Measurements from ENCODE around the gene SMIM36.
"Not testable (repeated sequence)": the region's sequence is repeated elsewhere in the genome, so short reads cannot be mapped to it uniquely, and the experiment has no call there.

SMIM36 gene

DNA sequence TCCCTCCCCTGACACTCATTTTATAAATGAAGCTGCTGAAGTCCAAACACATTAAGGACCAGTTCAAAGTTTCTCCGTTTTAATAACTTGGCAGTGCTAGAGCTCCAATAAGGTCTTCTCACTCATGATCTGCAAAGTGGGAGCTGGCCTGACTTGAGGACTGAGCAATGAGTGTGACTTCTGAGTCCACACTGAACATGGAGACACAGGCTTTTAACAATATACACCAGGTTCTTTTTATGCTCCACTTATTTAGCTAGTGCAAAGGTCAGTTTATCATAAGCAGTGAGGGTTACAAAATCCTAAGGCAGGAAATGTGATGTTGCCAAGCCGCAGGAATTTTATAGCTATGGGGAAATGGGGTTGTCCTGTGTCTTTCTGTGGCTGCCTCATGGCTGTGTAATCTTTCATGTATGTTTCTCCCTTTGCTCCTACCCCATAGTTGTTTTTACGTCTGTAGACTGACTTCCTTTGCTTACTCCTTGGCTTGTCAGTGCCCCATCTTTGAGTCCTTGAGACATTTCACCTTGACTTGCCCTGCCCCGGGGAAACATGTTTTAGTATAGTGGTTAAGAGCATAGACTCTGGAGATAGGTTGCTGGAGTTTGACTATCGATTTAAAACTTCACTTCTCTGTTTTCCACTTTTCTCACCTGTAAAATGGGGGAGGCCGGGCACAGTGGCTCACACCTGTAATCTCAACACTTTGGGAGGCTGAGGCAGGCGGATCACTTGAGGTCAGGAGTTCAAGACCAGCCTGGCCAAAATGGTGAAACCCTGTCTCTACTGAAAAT, 77.4 kb downstream of the SMIM36 start:
- Histone ChIP-seq H3K27me3 (replicated peaks; ENCODE audit: control insufficient read depth, insufficient read depth, low read length) (no peaks in the 10 kb centered on the region), H3K4me3 (replicated peaks; ENCODE audit: low read depth, low read length) (no peak overlapping the region), H3K36me3 (ENCODE audit: control insufficient read depth, insufficient read depth, low read length) (no peaks in the 10 kb centered on the region)
- TF ChIP-seq, protein P1, sequence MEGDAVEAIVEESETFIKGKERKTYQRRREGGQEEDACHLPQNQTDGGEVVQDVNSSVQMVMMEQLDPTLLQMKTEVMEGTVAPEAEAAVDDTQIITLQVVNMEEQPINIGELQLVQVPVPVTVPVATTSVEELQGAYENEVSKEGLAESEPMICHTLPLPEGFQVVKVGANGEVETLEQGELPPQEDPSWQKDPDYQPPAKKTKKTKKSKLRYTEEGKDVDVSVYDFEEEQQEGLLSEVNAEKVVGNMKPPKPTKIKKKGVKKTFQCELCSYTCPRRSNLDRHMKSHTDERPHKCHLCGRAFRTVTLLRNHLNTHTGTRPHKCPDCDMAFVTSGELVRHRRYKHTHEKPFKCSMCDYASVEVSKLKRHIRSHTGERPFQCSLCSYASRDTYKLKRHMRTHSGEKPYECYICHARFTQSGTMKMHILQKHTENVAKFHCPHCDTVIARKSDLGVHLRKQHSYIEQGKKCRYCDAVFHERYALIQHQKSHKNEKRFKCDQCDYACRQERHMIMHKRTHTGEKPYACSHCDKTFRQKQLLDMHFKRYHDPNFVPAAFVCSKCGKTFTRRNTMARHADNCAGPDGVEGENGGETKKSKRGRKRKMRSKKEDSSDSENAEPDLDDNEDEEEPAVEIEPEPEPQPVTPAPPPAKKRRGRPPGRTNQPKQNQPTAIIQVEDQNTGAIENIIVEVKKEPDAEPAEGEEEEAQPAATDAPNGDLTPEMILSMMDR (IDR thresholded peaks at IDR 0.05; ENCODE audit: insufficient read depth, low read length, poor library complexity, severe bottlenecking): no peak
- no peak for DNase-seq (ENCODE audit: extremely low read depth, insufficient read length)

DNA sequence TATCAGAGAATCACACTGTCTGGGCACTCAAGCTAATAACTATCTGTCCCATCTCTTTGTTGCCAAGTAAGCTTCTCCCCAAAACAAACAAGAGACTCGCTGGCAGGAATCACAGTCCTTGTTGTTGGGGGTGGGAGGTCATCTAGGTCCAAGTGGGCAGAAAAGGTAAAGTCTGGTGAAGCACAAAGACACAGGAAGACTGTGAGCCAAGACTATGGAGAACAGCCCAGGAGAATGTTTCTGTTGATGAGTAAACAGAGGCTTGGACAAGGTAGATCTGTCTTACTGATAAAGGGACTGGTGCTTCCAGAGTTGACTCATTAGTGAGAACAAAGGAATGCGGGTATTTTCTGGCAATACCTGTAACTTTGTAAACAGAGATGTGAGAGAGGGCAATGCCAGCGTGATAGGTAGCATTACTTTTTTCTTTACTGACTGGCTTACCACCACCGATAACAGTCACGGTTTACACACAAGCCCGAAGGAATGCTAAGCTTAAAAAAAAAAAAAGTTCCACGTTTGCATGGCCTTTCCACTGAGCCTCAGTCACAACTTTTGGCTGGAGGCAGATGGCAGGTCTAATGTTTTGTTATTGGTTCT, 78.1 kb downstream of the SMIM36 start:
- Histone ChIP-seq H3K36me3 (ENCODE audit: control insufficient read depth, insufficient read depth, low read length) (no peaks in the 10 kb centered on the region), H3K27me3 (replicated peaks; ENCODE audit: control insufficient read depth, insufficient read depth, low read length) (no peaks in the 10 kb centered on the region), H3K4me3 (replicated peaks; ENCODE audit: low read depth, low read length) (no peak overlapping the region)
- DNase-seq (ENCODE audit: extremely low read depth, insufficient read length): no peak
- TF ChIP-seq, protein P1 (IDR thresholded peaks at IDR 0.05; ENCODE audit: insufficient read depth, low read length, poor library complexity, severe bottlenecking): no peak

DNA sequence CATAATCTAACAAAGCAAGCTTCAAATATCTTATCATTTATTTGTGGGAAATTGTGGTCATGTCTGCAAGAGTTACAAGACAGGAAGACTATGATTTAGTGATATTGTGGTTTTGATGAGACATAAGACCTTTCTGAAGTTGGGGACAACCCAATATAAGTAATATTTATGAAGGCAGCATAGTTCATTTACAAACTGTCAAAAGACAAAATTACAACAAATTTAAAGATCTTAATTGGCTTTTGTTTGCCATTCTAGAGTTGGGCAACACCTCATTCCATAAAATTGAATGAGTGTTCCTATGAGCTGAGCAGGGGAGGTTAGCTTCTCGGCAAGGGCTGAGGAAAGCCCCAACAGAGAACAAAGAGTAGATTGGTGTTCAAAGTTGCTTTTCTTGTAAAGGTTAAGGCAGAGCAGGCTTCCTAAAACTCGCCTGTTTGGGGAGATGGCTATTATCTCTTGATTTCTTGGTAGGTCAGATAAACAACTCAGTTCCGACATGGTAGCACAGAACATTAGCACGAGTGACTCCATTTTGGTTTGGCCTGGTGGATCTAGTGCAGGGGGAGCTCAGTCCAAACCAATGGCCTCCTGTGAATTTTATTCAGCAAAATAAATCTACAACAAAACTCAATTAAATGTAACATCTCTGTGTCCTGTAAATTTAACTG, 78.8 kb downstream of the SMIM36 start:
- TF ChIP-seq, protein P1 (IDR thresholded peaks at IDR 0.05; ENCODE audit: insufficient read depth, low read length, poor library complexity, severe bottlenecking): no peak
- no peak for DNase-seq (ENCODE audit: extremely low read depth, insufficient read length)
- H3K4me3 ChIP-seq (replicated peaks; ENCODE audit: low read depth, low read length): no peak overlapping the region

DNA sequence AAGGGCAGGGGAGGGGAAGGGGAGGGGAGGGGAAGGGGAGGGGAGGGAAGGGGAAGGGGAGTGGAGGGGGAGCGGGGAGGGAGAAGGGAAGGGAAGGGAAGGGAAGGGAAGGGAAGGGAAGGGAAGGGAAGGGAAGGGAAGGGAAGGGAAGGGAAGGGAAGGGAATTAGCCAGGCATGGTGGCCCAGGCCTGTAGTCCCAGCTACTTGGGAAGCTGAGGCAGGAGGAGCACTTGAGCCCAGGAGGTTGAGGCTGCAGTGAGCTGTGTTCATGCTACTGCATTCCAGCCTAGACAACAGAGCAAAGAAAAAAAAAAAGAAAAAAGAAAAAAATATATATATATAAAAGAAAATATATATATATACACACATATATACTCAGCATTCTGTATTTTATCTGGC, 79.3 kb downstream of the SMIM36 start:
- not testable (repeated sequence) for DNase-seq (ENCODE audit: extremely low read depth, insufficient read length); H3K36me3 ChIP-seq (ENCODE audit: control insufficient read depth, insufficient read depth, low read length); H3K4me3 ChIP-seq (replicated peaks; ENCODE audit: low read depth, low read length); H3K27me3 ChIP-seq (replicated peaks; ENCODE audit: control insufficient read depth, insufficient read depth, low read length)

More for the DNA sequence above, 78.8 kb downstream of the SMIM36 start:
- Histone ChIP-seq H3K27me3 (replicated peaks; ENCODE audit: control insufficient read depth, insufficient read depth, low read length) (no peaks in the 10 kb centered on the region), H3K36me3 (ENCODE audit: control insufficient read depth, insufficient read depth, low read length) (no peaks in the 10 kb centered on the region)

DNA sequence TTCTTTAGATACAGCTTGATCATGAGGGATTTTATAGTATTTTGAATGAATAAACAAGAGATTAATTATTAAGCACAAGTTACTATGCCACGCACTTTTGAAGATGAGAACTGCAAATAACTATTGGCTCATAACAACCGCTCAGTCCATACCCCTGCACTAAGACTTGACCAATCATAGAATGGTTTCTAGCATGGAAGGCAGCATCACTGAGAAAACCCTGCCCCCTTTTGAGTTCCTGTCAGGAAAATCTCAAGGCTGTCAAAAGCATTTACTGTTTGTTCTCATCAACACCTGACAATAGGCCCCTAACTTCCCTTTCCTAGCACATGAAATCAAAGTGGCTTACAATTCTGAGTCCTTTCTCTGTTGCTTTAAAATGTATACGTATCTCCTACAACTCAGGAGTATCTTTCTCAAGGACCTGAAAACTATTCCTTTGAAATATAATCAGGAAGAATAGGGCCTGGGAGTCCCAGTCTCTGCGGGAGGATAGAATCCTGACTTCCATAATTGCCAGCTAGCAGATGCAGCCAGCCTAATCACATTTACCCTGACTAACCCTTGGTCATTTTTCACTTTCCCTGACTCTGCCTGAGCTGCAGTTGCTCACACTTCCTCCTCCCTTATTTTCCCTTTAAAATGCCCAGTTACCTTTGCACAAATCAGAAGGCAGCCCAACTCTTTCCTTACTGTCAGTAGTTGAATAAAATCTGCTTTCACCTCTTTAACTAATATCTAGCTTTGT, 80.5 kb downstream of the SMIM36 start:
- no peaks in the 10 kb centered on the region for H3K36me3 ChIP-seq (ENCODE audit: control insufficient read depth, insufficient read depth, low read length)
- TF ChIP-seq, protein P1 (IDR thresholded peaks at IDR 0.05; ENCODE audit: insufficient read depth, low read length, poor library complexity, severe bottlenecking): no peak
- no peak for DNase-seq (ENCODE audit: extremely low read depth, insufficient read length)
- H3K4me3 ChIP-seq (replicated peaks; ENCODE audit: low read depth, low read length): no peak overlapping the region
- H3K27me3 ChIP-seq (replicated peaks; ENCODE audit: control insufficient read depth, insufficient read depth, low read length): no peaks in the 10 kb centered on the region

DNA sequence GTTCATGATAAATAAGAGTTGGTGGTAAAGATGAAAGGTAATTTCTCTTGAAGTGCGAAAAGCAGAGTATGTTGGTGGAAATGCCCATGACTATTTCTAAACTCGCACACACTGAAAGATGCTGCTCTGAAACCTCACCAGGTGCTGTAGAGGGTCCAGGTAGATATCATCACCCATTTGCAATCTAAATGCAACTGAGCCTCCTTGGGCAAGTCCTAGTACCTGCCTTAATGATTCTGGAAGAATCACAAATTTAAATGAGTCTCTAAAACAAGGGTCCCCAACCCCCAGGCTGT, 83.7 kb downstream of the SMIM36 start:
- H3K27me3 ChIP-seq (replicated peaks; ENCODE audit: control insufficient read depth, insufficient read depth, low read length): no peaks in the 10 kb centered on the region
- DNase-seq (ENCODE audit: extremely low read depth, insufficient read length): no peak
- TF ChIP-seq, protein P1 (IDR thresholded peaks at IDR 0.05; ENCODE audit: insufficient read depth, low read length, poor library complexity, severe bottlenecking): no peak
- H3K36me3 ChIP-seq (ENCODE audit: control insufficient read depth, insufficient read depth, low read length): no peaks in the 10 kb centered on the region
- no peak overlapping the region for H3K4me3 ChIP-seq (replicated peaks; ENCODE audit: low read depth, low read length)
